A673 (cell line): Measurements from ENCODE around the gene CD40.

ENCODE experiments used
- EZH2 ChIP-seq: fragments of 200-600 bp; sonication (generic); IDR thresholded peaks from 2 replicates; pipeline ENCODE4 v1.6.1; 2017; ENCODE audit warnings: borderline replicate concordance, low read depth, mild to moderate bottlenecking, mixed read lengths, antibody characterized with exemption, low read length; ENCODE audit not compliant: poor library complexity, severe bottlenecking
- TF ChIP-seq, protein P1 (sequence below): fragments of 300-800, 200-600 bp; sonication (generic); conservative IDR thresholded peaks from 2 replicates; pipeline ENCODE4 v1.5.1; 2017; ENCODE audit warnings: low read depth, mild to moderate bottlenecking, antibody characterized with exemption, low read length, moderate library complexity, mixed read lengths

DNA sequence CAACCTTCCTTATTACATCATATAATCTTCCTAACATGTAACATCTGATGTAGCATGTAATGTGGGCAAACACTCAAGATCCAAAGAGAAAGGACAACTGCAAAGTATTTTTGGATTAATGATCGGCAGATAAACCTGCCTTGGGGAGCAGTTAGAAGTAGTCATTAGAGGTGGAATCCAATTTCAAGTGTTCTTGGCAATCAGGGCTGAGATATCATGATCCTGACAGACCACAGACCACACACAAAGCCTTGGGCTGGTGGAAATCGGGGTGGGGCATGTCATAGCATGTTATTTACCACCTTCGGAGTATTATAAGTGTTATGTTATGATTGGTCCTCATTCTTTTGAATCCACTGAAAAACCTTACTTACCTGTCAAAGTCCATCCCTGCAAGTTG, 44.7 kb upstream of the CD40 start:
- TF ChIP-seq, protein P1, sequence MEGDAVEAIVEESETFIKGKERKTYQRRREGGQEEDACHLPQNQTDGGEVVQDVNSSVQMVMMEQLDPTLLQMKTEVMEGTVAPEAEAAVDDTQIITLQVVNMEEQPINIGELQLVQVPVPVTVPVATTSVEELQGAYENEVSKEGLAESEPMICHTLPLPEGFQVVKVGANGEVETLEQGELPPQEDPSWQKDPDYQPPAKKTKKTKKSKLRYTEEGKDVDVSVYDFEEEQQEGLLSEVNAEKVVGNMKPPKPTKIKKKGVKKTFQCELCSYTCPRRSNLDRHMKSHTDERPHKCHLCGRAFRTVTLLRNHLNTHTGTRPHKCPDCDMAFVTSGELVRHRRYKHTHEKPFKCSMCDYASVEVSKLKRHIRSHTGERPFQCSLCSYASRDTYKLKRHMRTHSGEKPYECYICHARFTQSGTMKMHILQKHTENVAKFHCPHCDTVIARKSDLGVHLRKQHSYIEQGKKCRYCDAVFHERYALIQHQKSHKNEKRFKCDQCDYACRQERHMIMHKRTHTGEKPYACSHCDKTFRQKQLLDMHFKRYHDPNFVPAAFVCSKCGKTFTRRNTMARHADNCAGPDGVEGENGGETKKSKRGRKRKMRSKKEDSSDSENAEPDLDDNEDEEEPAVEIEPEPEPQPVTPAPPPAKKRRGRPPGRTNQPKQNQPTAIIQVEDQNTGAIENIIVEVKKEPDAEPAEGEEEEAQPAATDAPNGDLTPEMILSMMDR = no peak
- TF ChIP-seq EZH2 = no peak
